OCI-LY7 (cell line): Measurements from ENCODE around the gene MYO18B.

ENCODE experiments used
- EZH2phosphoT487 ChIP-seq: fragments of 200-600 bp; sonication (generic); IDR thresholded peaks from 2 replicates; pipeline ENCODE4 v1.6.1; 2018; ENCODE audit warnings: low read depth, borderline replicate concordance, mild to moderate bottlenecking, mixed run types, antibody characterized with exemption, low read length, moderate library complexity, mixed read lengths
- TF ChIP-seq, protein P1 (sequence below): fragments of 200-600 bp; sonication (generic); conservative IDR thresholded peaks from 2 replicates; pipeline ENCODE4 v1.5.1; 2014; ENCODE audit warnings: mild to moderate bottlenecking, antibody characterized with exemption, low read length, moderate library complexity, mixed read lengths

- TF ChIP-seq, protein P1, sequence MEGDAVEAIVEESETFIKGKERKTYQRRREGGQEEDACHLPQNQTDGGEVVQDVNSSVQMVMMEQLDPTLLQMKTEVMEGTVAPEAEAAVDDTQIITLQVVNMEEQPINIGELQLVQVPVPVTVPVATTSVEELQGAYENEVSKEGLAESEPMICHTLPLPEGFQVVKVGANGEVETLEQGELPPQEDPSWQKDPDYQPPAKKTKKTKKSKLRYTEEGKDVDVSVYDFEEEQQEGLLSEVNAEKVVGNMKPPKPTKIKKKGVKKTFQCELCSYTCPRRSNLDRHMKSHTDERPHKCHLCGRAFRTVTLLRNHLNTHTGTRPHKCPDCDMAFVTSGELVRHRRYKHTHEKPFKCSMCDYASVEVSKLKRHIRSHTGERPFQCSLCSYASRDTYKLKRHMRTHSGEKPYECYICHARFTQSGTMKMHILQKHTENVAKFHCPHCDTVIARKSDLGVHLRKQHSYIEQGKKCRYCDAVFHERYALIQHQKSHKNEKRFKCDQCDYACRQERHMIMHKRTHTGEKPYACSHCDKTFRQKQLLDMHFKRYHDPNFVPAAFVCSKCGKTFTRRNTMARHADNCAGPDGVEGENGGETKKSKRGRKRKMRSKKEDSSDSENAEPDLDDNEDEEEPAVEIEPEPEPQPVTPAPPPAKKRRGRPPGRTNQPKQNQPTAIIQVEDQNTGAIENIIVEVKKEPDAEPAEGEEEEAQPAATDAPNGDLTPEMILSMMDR, result no peak
- no peak for TF ChIP-seq EZH2phosphoT487
These were observed 28.3 kb downstream of the MYO18B start for GRCh38 chr22:25770333-25770732.
